GM23248 (cell line): Measurements from ENCODE around the gene TAS1R3.

Experiments
- EZH2 ChIP-seq: fragments of 200-600 bp; sonication (generic); IDR thresholded peaks from 2 replicates; pipeline ENCODE4 v1.6.1; 2018; ENCODE audit warnings: antibody characterized with exemption, mild to moderate bottlenecking; ENCODE audit not compliant: insufficient read depth, poor library complexity, severe bottlenecking
- EZH2phosphoT487 ChIP-seq: fragments of 200-600 bp; sonication (generic); IDR thresholded peaks from 2 replicates; pipeline ENCODE4 v1.6.1; 2018; ENCODE audit warnings: antibody characterized with exemption, moderate library complexity, mild to moderate bottlenecking, low read depth; ENCODE audit not compliant: insufficient read depth

- TF ChIP-seq EZH2 (no peak), EZH2phosphoT487 (no peak)
These were observed 48.1 kb upstream of the TAS1R3 start for GRCh38 chr1:1282998-1283397.
